NCI-H1930 (cell line): ENCODE data around the gene DSCAML1.

ENCODE experiments used
- DNase-seq, 2 experiments: peaks; one replicate each; lab custom pipeline; 2025; lab: John Stamatoyannopoulos, UW

DSCAML1 gene

GRCh38 chr11:117761993-117762392 lies 35.0 kb downstream of the DSCAML1 start:
- no peak for DNase-seq

- no peak for DNase-seq
Observed at GRCh38 chr11:117759305-117759704, 37.7 kb downstream of the DSCAML1 start.

GRCh38 chr11:117754030-117754429 lies 43.0 kb downstream of the DSCAML1 start:
- no peak for DNase-seq

DNA sequence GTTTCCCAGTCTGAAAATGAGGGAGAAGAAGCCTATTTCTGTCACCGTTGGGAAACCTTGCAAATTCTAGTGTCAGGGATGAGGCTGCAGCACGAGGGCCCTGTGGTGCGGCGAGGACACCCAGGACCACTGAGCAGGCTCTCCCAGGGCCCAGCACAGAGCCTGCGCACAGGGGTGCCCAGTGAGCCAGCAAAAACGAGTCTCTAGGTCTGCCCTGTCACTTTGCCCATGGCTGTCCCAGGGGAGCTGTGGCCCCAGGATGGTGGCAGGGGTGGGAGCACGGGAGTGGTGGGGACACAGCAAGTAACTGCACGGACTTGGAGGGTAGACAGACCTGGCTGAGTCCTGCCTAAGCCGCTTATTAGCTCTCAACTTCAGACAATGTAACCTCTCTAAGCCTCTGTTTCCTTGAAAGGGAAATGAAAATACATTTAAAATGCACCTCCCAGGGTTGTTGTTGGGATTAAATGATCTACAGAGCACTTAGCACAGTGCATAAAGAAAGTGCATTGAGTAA lies 44.2 kb downstream of the DSCAML1 start:
- DNase-seq, result no peak

- DNase-seq, result no peak
Observed at GRCh38 chr11:117752071-117752470, 44.9 kb downstream of the DSCAML1 start.

DNA sequence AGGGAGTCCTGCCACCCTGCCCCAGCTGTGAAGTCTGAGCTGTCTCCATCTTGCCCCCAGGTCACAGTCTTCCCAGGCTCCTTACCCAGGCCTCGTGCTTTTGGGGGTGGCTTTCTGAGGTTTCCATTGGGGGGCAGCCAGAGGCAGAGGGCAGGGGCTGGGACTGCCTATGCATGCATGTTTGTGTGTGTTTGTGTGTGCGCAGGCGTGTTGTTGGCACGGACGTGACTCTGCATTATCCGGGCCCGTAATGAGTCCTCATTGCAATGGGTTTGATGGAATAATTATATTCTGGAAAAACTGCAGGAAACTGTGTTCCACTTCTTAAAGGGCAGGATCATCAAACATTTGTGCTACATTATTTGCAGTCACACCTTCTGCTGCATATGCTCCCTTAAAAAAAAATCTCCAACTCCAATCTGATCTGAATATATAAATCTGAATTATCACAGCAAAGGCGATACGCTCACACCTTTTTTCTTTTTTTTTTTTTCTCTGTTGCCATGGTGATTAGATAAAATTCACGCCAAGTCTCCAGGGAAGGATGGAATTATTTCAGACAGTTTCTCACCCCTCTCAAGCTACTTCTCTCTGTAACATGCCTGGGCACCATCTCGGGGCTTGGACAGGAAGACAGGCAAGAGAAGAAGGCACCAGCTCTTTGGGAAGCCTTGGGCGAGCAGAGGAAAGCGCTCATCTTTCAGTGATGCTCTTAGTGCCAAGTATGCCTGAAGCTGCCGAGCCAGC lies 45.9 kb downstream of the DSCAML1 start:
- DNase-seq, result no peak

DNA sequence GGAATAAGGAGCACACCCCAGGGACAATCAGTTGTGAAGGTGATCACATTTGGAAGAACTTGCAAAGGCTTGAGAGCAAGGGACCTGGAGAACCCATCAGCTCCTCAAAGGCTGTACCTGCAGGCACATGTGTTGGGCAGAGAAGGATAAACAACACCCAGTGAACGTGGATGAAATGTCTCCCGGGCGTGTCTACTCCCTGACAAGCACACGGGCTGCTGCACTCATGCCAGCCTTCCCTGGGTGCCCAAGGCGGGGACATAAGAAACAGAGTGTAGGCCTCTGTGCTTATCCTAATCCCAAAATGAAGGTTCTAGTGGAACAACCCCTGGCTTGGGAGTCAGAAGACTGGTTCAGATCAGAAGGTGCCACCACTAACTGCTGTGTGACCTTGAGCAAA lies 46.7 kb downstream of the DSCAML1 start:
- no peak for DNase-seq

DNA sequence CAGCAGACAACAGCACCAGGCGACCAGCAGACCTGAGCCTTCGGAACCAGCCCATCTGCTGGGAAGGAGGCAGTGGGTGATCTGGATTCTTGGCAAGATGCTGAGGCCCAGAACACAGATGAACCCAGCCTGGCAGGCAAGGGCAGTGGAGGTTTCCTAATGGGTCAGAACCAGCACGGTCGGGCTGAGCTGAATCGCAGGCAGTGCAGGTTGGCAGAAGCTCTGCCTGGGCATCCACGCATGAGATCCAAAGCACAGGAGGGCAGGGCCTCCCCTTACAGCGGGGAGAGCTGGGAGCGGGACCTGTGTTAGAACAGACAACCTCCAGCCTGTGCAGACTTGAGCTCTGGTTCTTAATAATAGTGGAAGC lies 47.5 kb downstream of the DSCAML1 start:
- DNase-seq, result no peak

GRCh38 chr11:117748771-117749540 lies 48.1 kb downstream of the DSCAML1 start:
- DNase-seq, result no peak

- no peak for DNase-seq
Observed at GRCh38 chr11:117747892-117748291, 49.1 kb downstream of the DSCAML1 start.

DNA sequence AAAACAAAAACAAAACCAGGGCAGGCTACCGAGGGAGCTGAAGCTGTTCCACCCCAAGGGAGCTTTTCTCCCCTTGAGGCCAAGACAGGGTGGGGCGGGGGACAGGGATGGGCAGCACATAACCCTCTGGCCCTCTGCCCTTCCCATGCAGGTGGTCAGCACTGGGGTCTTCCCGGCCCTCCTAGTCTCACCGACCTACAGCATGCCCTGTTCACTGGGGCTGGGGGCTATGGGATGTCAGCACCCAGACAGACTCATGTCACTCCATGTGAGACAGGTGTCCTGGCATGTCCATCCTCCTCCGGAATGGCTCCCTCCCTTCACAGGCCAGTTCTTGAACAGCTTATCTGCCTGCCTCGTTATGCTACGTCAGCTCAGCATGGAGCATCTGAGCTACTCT lies 51.7 kb downstream of the DSCAML1 start:
- DNase-seq, result no peak

DNA sequence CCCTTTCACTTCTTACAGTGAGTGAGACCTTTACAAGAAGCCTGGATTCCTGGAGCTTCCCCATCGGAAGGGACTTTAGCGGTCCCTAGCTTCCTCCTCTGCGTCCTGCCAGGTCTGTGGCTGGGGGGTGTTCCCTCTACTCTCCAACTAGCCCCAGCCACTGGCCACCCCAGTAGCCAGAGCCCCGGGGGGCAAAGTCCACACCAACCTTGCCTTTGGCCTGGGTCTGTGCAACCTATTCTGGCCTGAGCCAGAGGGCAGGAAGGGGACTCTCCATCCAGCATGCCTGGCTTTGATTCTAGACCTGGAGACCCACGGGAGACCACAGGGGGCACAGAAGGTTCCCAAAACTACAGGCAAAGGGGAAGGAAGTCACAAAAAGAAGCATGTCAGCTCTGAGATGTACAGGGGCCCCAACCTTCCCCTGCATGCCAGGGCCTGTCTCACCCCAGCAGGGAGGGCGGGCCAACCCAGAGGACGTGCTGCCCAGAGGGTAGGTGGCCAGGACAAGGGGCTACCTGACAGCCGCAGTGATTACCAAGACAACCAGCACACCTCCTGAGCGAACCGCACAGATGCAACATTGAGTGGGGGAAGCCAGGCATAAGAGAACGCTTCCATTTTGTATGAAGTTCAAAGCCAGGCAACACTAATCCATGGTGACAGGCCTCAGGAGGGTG lies 52.4 kb downstream of the DSCAML1 start:
- no peak for DNase-seq

DNA sequence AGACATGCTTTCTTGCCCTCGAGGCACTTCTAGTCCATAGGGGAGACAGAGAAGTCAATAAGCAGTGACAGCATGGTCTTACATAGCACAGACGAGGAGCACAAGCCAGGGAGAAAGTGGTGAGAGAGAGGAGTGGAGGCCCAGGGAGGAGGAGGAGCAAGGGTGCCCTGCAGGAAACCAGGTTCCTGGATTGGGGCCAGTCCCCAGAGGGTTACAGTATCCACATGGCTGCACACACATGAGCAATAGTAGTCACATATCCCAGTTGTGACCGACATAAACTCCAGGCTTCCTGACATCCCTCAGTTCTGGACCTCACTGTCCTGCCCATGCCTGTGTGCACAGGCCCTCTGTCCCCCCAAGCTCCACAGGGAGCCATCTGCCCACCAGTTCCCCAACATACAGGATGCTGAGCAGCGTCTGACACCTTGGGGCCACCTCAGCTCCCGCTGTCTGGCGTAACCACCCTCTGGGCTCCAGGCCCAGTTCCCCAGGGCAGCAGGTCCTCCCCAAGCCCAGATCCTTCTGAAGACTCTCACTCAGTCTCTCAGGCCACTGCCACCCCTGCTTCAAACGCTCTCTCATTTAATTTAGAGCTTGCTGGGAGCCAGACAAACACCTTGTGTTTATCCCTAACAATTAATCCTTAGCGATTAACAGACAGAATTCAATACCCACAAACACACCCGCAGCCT lies 53.7 kb downstream of the DSCAML1 start:
- DNase-seq, result no peak

DNA sequence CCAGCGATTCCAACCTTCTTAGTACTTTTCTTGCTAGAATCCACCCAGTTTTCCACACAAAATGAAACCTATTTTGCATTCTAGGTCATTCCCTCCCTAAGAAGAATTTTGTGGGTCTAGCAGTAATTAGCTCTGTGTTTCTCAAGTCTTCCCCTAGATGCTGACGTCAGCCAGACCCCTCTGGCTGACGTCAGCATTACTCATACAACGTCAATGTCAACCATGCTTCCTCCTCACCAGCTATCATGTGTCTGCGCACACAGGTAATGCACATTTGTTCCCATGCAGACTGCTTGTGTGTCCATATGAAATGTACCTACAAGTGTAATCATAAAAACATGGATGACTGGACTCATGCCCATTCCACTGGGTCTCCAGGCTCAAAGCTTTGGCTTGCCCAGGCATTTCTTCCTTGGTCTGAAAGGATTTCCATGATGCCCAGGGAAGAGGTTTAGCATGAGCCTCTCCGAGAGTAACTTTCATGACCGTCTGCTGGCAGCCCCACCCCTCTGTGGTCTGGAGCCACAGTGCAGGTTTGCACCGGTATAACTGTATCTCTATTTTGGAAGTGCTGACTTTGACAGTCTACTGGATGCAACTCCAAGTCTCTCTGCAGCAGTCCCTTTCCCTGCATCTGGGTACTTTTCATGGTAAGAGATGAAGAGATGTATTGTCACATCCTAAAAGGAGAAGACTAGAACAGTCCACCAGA lies 58.6 kb downstream of the DSCAML1 start:
- DNase-seq, result no peak

DNA sequence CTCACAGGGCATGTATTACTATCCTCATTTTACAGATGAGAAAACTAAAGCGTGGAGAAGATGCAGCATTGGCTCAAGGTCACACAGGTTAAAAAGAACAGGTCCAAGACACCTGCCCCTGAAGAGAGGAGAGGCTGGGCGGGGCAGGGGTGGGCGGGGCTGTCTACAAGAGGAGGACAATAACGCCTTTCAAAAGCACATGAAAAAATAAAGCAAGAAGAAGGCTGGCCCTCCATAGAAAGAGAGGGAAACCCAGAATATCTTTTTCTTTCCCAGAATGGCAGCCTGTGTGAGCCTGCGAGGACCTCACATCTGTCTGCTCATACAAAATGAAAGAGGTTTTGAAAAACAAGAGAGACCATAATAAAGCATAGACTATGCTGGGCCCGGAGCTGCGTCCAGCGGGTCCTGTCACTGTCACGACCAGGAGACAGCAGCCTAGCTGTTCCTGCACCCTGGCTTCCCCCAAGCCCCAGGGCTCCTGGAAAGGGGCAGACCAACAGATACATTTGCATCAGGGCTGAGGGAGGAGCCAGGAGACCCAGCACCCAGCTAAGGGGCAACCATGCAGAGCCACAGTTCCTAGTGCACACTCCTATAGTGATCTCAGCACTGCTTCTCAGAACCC lies 61.6 kb downstream of the DSCAML1 start:
- DNase-seq, result no peak

- no peak for DNase-seq
Observed at GRCh38 chr11:117734601-117735024, 62.4 kb downstream of the DSCAML1 start.

- DNase-seq, result no peak
Observed at GRCh38 chr11:117733316-117733715, 63.7 kb downstream of the DSCAML1 start.

DNA sequence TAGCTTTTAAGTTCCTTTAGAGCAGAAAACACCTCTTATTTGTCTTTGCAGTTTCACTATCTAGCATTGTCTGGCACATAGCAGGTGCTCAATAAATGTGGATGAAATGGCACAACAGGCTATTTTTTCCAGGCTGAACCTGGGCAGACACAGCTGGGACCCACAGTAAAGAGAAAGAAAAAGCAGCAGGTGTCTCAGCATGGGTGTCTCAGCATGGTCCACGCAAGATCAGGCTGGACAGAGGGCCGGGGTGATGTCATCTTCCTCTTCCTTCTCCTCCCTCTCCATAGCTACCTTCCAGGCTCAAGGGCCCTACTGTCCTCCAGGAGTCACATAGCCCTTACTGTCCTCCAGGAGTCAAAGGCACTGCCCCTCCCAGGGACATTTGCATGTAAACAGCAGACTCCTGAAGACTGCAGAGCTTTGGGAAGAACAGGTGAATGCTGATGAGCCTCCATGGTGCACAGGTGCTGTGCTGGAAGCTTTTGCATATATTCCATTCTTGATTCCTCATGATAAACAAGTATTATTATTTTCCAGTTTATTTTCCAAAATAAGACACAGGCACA lies 65.2 kb downstream of the DSCAML1 start:
- no peak for DNase-seq

DNA sequence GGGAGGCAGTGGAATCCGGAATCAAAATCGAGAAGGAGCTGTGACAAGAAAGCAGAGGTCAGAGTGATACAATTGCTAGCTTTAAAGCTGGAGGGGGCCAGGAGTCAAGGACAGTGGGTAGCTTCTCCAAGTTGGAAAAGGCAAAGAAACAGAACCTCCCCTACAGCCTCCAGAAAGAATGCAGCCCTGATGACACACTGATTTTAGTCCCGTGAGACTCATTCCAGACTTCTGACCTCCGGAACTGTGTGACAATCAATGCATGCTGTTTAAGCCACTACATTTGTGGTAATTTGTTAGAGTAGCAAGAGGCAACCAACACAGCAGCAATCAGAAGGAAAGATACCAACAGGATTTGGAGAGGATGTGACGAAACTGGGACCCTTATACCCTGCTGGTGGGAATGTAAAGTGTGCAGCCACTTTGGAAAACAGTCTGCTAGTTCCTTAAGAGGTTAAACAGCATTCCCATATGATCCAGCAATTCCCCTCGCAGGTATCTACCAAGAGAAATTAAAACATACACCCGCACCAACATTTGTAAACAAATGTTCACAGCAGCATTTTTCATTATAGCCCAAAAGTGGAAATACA lies 66.7 kb downstream of the DSCAML1 start:
- DNase-seq, result no peak

DNA sequence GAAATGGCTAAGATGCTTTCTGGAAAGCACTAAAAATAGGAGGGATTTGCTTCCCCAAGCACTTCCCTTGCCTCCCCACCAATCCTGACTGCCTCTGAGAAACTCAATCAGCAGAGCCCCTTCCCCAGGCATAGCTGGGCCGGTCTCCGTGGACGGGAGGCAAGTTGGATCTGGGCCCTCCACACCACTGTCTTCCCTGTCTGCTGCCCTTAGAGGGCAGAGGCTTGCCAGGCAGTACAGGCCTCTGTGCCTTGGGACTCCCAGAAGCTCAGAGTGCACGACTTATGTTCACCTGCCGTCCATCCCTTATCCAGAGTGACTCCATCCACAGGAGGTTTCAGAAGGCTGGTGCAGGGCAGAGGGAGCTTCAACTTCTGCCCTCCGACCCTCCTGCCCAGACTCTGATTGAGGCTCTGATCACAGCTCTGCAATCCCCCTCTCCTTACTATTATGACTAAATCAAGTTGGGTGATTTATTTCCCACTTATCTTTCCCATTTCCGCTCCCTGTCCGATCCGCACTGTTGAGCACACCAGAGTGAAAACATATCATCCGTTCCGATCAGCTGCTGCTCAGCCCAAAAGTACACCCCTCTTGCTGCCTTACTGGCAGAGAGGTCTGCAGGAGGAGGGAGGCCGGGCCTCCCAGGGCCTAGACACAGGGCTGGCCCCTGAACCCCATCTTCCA lies 71.8 kb downstream of the DSCAML1 start:
- no peak for DNase-seq
